GM19035 (cell line): ENCODE measurements around the gene GRK5.
"Not testable (repeated sequence)": the region's sequence is repeated elsewhere in the genome, so short reads cannot be mapped to it uniquely, and the experiment has no call there.

Experiments used
- ATAC-seq: cut with Tn5 transposase; IDR thresholded peaks from one replicate; pipeline ENCODE4 v1.9.1; 2021; ENCODE audit not compliant: unreplicated experiment

Gene GRK5

GRCh38 chr10:119450606-119451299 is 243.4 kb downstream of the GRK5 start:
- ATAC-seq = no peak

GRCh38 chr10:119451300-119451896 is 244.0 kb downstream of the GRK5 start:
- ATAC-seq = no peak

GRCh38 chr10:119452396-119452795 is 245.0 kb downstream of the GRK5 start:
- ATAC-seq = no peak

GRCh38 chr10:119453313-119453712 is 245.9 kb downstream of the GRK5 start:
- no peak for ATAC-seq

- ATAC-seq = no peak
Measured at GRCh38 chr10:119454316-119454715, 246.9 kb downstream of the GRK5 start.

GRCh38 chr10:119454990-119455389 is 247.6 kb downstream of the GRK5 start:
- no peak for ATAC-seq

GRCh38 chr10:119455609-119456434 is 248.5 kb downstream of the GRK5 start:
- no peak for ATAC-seq

GRCh38 chr10:119456435-119456810 is 249.1 kb downstream of the GRK5 start:
- no peak for ATAC-seq

GRCh38 chr10:119457966-119458766 is 250.8 kb downstream of the GRK5 start:
- ATAC-seq = no peak

- ATAC-seq = no peak
Measured at GRCh38 chr10:119459681-119460340, 252.4 kb downstream of the GRK5 start.

- ATAC-seq = no peak
Measured at GRCh38 chr10:119460369-119461195, 253.2 kb downstream of the GRK5 start.

GRCh38 chr10:119461380-119461779 is 254.0 kb downstream of the GRK5 start:
- peak; percentile 57 for ATAC-seq

- peak; percentile 77 for ATAC-seq
Measured at GRCh38 chr10:119461923-119462322, 254.6 kb downstream of the GRK5 start.

- ATAC-seq = no peak
Measured at GRCh38 chr10:119462773-119463172, 255.4 kb downstream of the GRK5 start.

GRCh38 chr10:119463195-119463594 is 255.8 kb downstream of the GRK5 start:
- ATAC-seq = not testable (repeated sequence)

- no peak for ATAC-seq
Measured at GRCh38 chr10:119465085-119465484, 257.7 kb downstream of the GRK5 start.

- no peak for ATAC-seq
Measured at GRCh38 chr10:119466076-119466475, 258.7 kb downstream of the GRK5 start.

- no peak for ATAC-seq
Measured at GRCh38 chr10:119466655-119467054, 259.3 kb downstream of the GRK5 start.

- no peak for ATAC-seq
Measured at GRCh38 chr10:119468542-119469324, 261.4 kb downstream of the GRK5 start.
